K562 (cell line): ENCODE measurements around the gene CALHM2. TPM values are rescaled to one million over a fixed set of nuclear protein-coding genes. Genes with fewer than 3 reads are reported as not detected.

Experiments
- ATAC-seq: fragments of 200-7000 bp; cut with Tn5 transposase; 3 replicates; pipeline ENCODE4 v1.9.1; 2020; ENCODE audit warnings: moderate library complexity
- BruUV-seq: library from RNA; stranded (reverse); fragments of 400-500 nt; replicated peaks from 2 replicates; lab custom pipeline; 2021; lab: Mats Ljungman, UMichigan
- CTCF ChIA-PET: fragments of 300-600 bp; formaldehyde crosslinking; extraction: SDS; loops from one replicate; lab custom pipeline; 2021; ENCODE audit warnings: low intra/inter-chr PET ratio; lab: Yijun Ruan, JAX
- POLR2A ChIA-PET: fragments of 300-600, 350-650 bp; sonication (Branson Sonifier 250); formaldehyde crosslinking; extraction: SDS; loops from one replicate; lab custom pipeline; 2021; ENCODE audit warnings: antibody characterized with exemption, inconsistent platforms; lab: Yijun Ruan, JAX
- DNase-seq, 4 experiments: peaks; one replicate each; pipeline versions ENCODE4 v3.0.0 to v3.0.0-alpha.2; 2011 to 2018; ENCODE audit warnings: low spot score in 3 of 4, mixed read lengths in 3 of 4; ENCODE audit errors: extremely low read depth in 1 of 4
- FAIRE-seq: peaks from 2 replicates; lab custom pipeline; 2011; peaks lifted over from hg19 to GRCh38; lab: Jason Lieb, UNC
- H2AFZ ChIP-seq: 2 replicates; pipeline ENCODE4 v1.6.0; 2011; ENCODE audit warnings: low read depth, low read length, control low read depth, inconsistent platforms
- H3K27ac ChIP-seq: fragments of 200-600 bp; 3 replicates; pipeline ENCODE4 v1.8.0; 2011; ENCODE audit warnings: low read depth, mild to moderate bottlenecking, control low read depth, inconsistent platforms, low read length, moderate library complexity, mixed read lengths; ENCODE audit errors: extremely low read depth
- H3K27me3 ChIP-seq, 2 experiments: fragments of 300-600 bp in 1 of 2; 2 replicates in 1 of 2; 3 replicates in 1 of 2; pipeline versions ENCODE4 v1.6.0 to v1.8.0; 2011; ENCODE audit warnings: inconsistent platforms in 2 of 2, low read length in 2 of 2, mild to moderate bottlenecking in 1 of 2, mixed read lengths in 1 of 2, moderate library complexity in 1 of 2; ENCODE audit not compliant: control insufficient read depth in 2 of 2, insufficient read depth in 2 of 2
- H3K36me3 ChIP-seq: fragments of 300-600 bp; 3 replicates; pipeline ENCODE4 v1.8.0; 2011; ENCODE audit warnings: mild to moderate bottlenecking, low read length, inconsistent platforms; ENCODE audit not compliant: control insufficient read depth, insufficient read depth
- H3K4me1 ChIP-seq, 2 experiments: fragments of 200-600 bp in 1 of 2; replicated peaks in 1 of 2; 2 replicates in 1 of 2; 3 replicates in 1 of 2; pipeline versions ENCODE4 v1.5.1 to v1.8.0; 2011; ENCODE audit warnings: inconsistent platforms in 2 of 2, low read length in 2 of 2, mild to moderate bottlenecking in 1 of 2, mixed read lengths in 1 of 2, moderate library complexity in 1 of 2; ENCODE audit not compliant: control insufficient read depth in 2 of 2, insufficient read depth in 2 of 2
- H3K4me2 ChIP-seq: 2 replicates; pipeline ENCODE4 v1.6.1; 2011; ENCODE audit warnings: low read length, control low read depth, inconsistent platforms, mixed read lengths; ENCODE audit not compliant: insufficient read depth
- H3K4me3 ChIP-seq: fragments of 200-600 bp; sonication (generic), shearing (Covaris generic); 2 replicates; pipeline ENCODE4 v1.5.1; 2016; ENCODE audit warnings: control low read depth, inconsistent platforms
- H3K79me2 ChIP-seq: fragments of 200-600 bp; 3 replicates; pipeline ENCODE4 v1.8.0; 2011; ENCODE audit warnings: low read length, inconsistent platforms; ENCODE audit not compliant: control insufficient read depth, insufficient read depth
- H3K9ac ChIP-seq, 2 experiments: 2 replicates each; pipeline versions ENCODE4 v1.6.0 to v1.6.1; 2011; ENCODE audit warnings: low read depth in 2 of 2, low read length in 2 of 2, control low read depth in 1 of 2, inconsistent platforms in 1 of 2, mild to moderate bottlenecking in 1 of 2, mixed read lengths in 1 of 2; ENCODE audit not compliant: insufficient read depth in 1 of 2
- H3K9me1 ChIP-seq: one replicate; pipeline ENCODE4 v1.6.0; 2011; ENCODE audit warnings: inconsistent platforms, mild to moderate bottlenecking, low read length, moderate library complexity; ENCODE audit not compliant: control insufficient read depth, insufficient read depth
- H3K9me3 ChIP-seq: replicated peaks from 2 replicates; pipeline ENCODE4 v1.5.1; 2011; ENCODE audit warnings: low read depth, low read length, inconsistent platforms; ENCODE audit not compliant: control insufficient read depth, insufficient read depth
- H4K20me1 ChIP-seq: replicated peaks from 2 replicates; pipeline ENCODE4 v1.6.1; 2011; ENCODE audit warnings: low read length, inconsistent platforms, mixed read lengths; ENCODE audit not compliant: control insufficient read depth, insufficient read depth
- ATF7 ChIP-seq: fragments of 450-650 bp; IDR thresholded peaks from 2 replicates; pipeline ENCODE4 v1.7.1; 2014; ENCODE audit warnings: mild to moderate bottlenecking, moderate library complexity
- DPF2 ChIP-seq: fragments of 450-650 bp; IDR thresholded peaks from 2 replicates; pipeline ENCODE4 v1.6.1; 2016
- HNRNPLL ChIP-seq: fragments of 200-400 bp; formaldehyde crosslinking; IDR thresholded peaks from 2 replicates; pipeline ENCODE4 v1.6.1; 2017; ENCODE audit warnings: low read length, low read depth, mild to moderate bottlenecking; ENCODE audit not compliant: poor library complexity, severe bottlenecking
- KDM1A ChIP-seq, 2 experiments: fragments of 450-650 bp; IDR thresholded peaks; 2 replicates each; pipeline ENCODE4 v1.6.1; 2016; ENCODE audit warnings: mild to moderate bottlenecking in 2 of 2
- MECOM ChIP-seq: fragments of 250-450 bp; sonication (Bioruptor Pico); IDR thresholded peaks from 2 replicates; pipeline ENCODE4 v1.8.0; 2022; ENCODE audit warnings: inconsistent platforms
- POLR2AphosphoS5 ChIP-seq: IDR thresholded peaks from 2 replicates; pipeline ENCODE4 v1.6.1; 2011; ENCODE audit warnings: mild to moderate bottlenecking, low read depth, low read length, moderate library complexity; ENCODE audit not compliant: control insufficient read depth, insufficient read depth
- PRDM10 ChIP-seq: fragments of 450-650 bp; IDR thresholded peaks from 2 replicates; pipeline ENCODE4 v1.6.1; 2018; ENCODE audit not compliant: partially characterized antibody
- TFAP4 ChIP-seq: sonication (generic); formaldehyde crosslinking; IDR thresholded peaks from 2 replicates; pipeline ENCODE4 v1.8.0; 2022; ENCODE audit warnings: missing genetic modification reagents, mild to moderate bottlenecking, moderate library complexity, borderline replicate concordance
- YBX1 ChIP-seq: fragments of 450-650 bp; IDR thresholded peaks from 2 replicates; pipeline ENCODE4 v1.7.1; 2016; ENCODE audit warnings: mild to moderate bottlenecking
- ZNF589 ChIP-seq: fragments of 200-800 bp; sonication (Bioruptor generic); IDR thresholded peaks from 2 replicates; pipeline ENCODE4 v1.6.1; 2016; ENCODE audit warnings: low read depth, missing genetic modification characterization, missing compliant biosample characterization
- ZNF717 ChIP-seq: fragments of 250-450 bp; sonication (Bioruptor Pico); IDR thresholded peaks from 2 replicates; pipeline ENCODE4 v1.5.0; 2021
- WGBS: fragments of 100-300 bp; shearing (Covaris generic); methylation state at CpG from one replicate; pipeline ENCODE4 v1.1.6; 2016; ENCODE audit warnings: low coverage, mixed read lengths; ENCODE audit not compliant: insufficient coverage; ENCODE audit errors: missing lambda C conversion rate; 5-methylcytosine and 5-hydroxymethylcytosine counted together
- in situ Hi-C: fragments of 300-500 bp; cut with MboI; formaldehyde crosslinking; loops from 4 replicates; pipeline ENCODE4 v1.15.0; 2018; ENCODE audit warnings: inconsistent platforms, mixed read lengths
- intact Hi-C: fragments of 100-400 bp; cut with micrococcal nuclease; formaldehyde crosslinking; loops from 2 replicates; pipeline ENCODE4 v1.14.2; 2022
- polyA plus RNA-seq, 8 experiments: library from polyadenylated mRNA; depleted of rRNA in 4 of 8; stranded (reverse) in 5 of 8; unstranded in 3 of 8; fragments of >200 nt; fragmentation: Nextera tagmentation in 2 of 8; fragmentation: Illumina TruSeq in 1 of 8; extraction: Ambion mirVana in 2 of 8; extraction: Trizol in 1 of 8; gene quantifications; 2 replicates each; pipeline versions ENCODE4 v1.2.1 to v1.2.3, GENCODE V29; 2011 to 2014; ENCODE audit warnings: inconsistent platforms in 1 of 8, missing spikeins in 1 of 8
- total RNA-seq, 7 experiments: library from RNA; depleted of rRNA in 6 of 7; stranded (reverse); fragments of >200 nt in 6 of 7; fragmentation: Illumina TruSeq in 2 of 7; extraction: Trizol in 2 of 7; gene quantifications; 2 replicates each; pipeline versions ENCODE4 v1.2.1 to v1.2.3, GENCODE V29; 2011 to 2021; ENCODE audit warnings: low replicate concordance in 1 of 7
- TF ChIP-seq, protein P1 (sequence below): fragments of 200-400 bp; formaldehyde crosslinking; IDR thresholded peaks from 2 replicates; pipeline ENCODE4 v1.6.1; 2017; ENCODE audit warnings: mild to moderate bottlenecking, low read depth, low read length, moderate library complexity
- TF ChIP-seq, protein P2 (sequence below): fragments of 450-650 bp; IDR thresholded peaks from 2 replicates; pipeline ENCODE4 v1.6.1; 2016; ENCODE audit warnings: missing biosample characterization, missing genetic modification characterization

Gene CALHM2
- total and polyA plus RNA-seq, 9 of the 15 experiments (the other 6 are each of a cell fraction or from before 2014, with no cell fraction given), result 0.08 to 0.14 (median 0.13) TPM; not detected in 6

DNA sequence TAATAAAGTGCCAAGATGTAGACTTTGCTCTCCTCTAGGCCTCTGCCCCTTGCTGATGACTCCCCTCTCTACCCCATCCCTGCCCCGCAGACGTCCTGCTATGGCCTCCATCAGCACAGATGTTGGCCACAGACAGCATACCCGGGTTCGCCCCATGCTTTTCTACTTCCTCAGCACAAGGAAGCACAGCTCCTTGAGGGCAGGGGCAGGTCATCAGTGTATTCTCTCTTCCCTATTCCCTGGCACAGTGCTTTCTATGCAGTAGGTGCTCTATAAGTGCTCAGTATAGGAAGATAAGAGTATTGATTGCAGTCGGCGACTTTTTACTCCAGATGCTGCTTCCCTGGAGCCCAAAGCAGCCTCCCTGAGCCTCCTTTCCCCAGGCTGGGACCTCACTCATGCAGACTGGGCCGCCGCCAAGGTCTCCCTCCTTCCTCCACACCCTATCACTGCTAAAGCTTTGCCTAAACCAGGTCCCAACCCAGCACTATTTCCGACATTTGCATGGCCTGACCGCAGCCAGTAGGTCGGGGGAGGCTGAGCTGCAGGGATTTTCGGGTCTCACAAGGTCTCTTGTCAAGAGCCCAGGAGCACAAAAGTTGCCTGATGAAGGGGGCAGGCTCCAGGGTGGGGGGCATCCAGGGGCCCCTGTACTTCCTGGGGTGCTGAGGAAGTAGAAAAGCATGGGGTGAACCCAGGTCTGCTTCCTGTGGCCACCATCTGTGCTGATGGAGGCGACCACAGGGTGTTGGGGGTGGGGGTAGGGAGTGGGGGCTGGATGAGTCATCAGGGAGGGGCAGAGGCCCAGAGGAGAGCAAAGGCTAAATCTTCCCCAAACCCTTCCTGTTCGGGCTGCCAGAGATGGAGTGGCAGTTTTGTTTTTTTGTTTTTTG is 18.8 kb upstream of the CALHM2 start:
- 20% methylated on average over 13 of the region's 14 CpGs for WGBS
- Histone ChIP-seq H3K9me3 (no peaks in the 10 kb centered on the region), H3K4me1 (peaks cover 8 to 10% of the 10 kb centered on the region in 2 experiments; a peak in 3 of 5 replicates), H3K79me2 (no peaks in the 10 kb centered on the region), H2AFZ (peak overlapping the region; percentile 56; the same call in 1 of the 2 replicates), H3K27ac (no peak overlapping the region), H3K9me1 (no peaks in the 10 kb centered on the region), H3K27me3 (peaks cover 0 to 10% of the 10 kb centered on the region in 2 experiments; a peak in 1 of 5 replicates), H3K4me3 (no peak overlapping the region), H3K4me2 (no peak overlapping the region), H3K36me3 (no peaks in the 10 kb centered on the region), H3K9ac (no peak overlapping the region), H4K20me1 (no peaks in the 10 kb centered on the region; the same call in 1 of the 2 replicates)
- ATAC-seq (peak; percentile 86), DNase-seq (peak; percentile 65 to 77 (median 72)), FAIRE-seq (no peak)
- ChIA-PET POLR2A (no interaction called here), CTCF (interaction anchor here (0.6 kb wide), 1 partner anchor 26 kb away, joined by 3 read pairs; no protein-coding TSS in a partner anchor)
- in situ Hi-C loops, result no loop called here
- intact Hi-C loops, result no loop called here
- no TSS peak for BruUV-seq
- no peak for TF ChIP-seq ZNF717
- TF ChIP-seq DPF2, result peak; percentile 56
- no peak for TF ChIP-seq POLR2AphosphoS5
- peak; percentile 84 to 90 for TF ChIP-seq KDM1A (IDR thresholded peaks at IDR 0.05)
- peak; percentile 60 for TF ChIP-seq ATF7
- no peak for TF ChIP-seq MECOM (CRISPR knock-in tag)
- TF ChIP-seq YBX1, result no peak
- TF ChIP-seq, protein P1, sequence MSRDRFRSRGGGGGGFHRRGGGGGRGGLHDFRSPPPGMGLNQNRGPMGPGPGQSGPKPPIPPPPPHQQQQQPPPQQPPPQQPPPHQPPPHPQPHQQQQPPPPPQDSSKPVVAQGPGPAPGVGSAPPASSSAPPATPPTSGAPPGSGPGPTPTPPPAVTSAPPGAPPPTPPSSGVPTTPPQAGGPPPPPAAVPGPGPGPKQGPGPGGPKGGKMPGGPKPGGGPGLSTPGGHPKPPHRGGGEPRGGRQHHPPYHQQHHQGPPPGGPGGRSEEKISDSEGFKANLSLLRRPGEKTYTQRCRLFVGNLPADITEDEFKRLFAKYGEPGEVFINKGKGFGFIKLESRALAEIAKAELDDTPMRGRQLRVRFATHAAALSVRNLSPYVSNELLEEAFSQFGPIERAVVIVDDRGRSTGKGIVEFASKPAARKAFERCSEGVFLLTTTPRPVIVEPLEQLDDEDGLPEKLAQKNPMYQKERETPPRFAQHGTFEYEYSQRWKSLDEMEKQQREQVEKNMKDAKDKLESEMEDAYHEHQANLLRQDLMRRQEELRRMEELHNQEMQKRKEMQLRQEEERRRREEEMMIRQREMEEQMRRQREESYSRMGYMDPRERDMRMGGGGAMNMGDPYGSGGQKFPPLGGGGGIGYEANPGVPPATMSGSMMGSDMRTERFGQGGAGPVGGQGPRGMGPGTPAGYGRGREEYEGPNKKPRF, result no peak
- 0 out of 2 replicates have a peak, but pooled peaks have one; percentile 18 for TF ChIP-seq TFAP4 (CRISPR knock-in tag)
- peak; percentile 94 for TF ChIP-seq PRDM10
- TF ChIP-seq HNRNPLL, result no peak
- TF ChIP-seq, protein P2, sequence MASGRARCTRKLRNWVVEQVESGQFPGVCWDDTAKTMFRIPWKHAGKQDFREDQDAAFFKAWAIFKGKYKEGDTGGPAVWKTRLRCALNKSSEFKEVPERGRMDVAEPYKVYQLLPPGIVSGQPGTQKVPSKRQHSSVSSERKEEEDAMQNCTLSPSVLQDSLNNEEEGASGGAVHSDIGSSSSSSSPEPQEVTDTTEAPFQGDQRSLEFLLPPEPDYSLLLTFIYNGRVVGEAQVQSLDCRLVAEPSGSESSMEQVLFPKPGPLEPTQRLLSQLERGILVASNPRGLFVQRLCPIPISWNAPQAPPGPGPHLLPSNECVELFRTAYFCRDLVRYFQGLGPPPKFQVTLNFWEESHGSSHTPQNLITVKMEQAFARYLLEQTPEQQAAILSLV (tag), result no peak
- peak; percentile 50; the same call in 1 of the 2 replicates for TF ChIP-seq ZNF589
